ELF-1 (cell line): ENCODE results near the gene SLC19A1.
"Not testable (repeated sequence)": the region's sequence is repeated elsewhere in the genome, so short reads cannot be mapped to it uniquely, and the experiment has no call there.

Experiments
- DNase-seq: peaks from one replicate; pipeline ENCODE4 v3.0.0-alpha.2; 2016; ENCODE audit warnings: low read depth, low spot score

The SLC19A1 gene

DNA sequence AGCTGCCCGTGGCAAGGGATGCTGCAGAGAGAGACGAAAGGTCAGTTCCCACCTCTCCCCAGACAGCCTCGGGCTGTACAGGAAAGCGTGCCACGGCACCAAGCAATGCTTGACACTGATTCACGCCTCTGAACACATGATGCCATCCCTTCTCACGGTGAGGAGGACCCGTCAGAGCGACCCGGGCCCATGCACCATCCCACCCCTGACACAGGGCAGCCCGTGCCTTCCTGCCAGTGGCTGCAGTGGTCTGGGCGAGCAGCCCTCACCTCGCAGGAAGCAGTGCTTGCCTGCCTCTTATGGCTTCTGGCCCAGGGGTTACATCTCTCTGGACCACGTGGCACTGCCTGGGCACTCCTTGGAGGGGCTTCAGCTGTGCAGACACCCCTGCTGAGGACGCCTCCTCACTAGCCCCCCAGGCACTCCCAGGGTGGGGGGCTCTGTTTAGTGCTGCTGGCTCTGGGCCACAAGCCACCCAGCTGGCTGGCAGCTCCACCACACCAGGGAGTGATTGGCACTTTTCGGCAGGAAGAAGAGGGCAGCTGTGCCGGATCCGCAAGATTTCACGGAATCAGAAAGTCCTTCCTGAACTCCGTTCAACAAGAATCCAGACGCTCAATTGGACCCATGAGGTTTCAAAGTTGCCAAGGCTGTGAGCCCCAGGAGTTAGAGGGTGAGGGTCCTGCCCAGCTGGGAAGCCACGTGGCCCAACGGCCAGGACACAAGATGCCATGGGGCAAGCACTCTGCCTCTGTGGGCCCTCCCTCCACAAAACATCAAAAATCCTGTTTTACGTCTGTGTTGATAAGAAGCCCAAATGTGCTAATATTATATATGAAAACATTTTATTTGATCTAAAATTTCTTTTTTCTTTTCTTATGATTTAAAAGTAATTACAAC, 34.8 kb upstream of the SLC19A1 start:
- no peak for DNase-seq

DNA sequence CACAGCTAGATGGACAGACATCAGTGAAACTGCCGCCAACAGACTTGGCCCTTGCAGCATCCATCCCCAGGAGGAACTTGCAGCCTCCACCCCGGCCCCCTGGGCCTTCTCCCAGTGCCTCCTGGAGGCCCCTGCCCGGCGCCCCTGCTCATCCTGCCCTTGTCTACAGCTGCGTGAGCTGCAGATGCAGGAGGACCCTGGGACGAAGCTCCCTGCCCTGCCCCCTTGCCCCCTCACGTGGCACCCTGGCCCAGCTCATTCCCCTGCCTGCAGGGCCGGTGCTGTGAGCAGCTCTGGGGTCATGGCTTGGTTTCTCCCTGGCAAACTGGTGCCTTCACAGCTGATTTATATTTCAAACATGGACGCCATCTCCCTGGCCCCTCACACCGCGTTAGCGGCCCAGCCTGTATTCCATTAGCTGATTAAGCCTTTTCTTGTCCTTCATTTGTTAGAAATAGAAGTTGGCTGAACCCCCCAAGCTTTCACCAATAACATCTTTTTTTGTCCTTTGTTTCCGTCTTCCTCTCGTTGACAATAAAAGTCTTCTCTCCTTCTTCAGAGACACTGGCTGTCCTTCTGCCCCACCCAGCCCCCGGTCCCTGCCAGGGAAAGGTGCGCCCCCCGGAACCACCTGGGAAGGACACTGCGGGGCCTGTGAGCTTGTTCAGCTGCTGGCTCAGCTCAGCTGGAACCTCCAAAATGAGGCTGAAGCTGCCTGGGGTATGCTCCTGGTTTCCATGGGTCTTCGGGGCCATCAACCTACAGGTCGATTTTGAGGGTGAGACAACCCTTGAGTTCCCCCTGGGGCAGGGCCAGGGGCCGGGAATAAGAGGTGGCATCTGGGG, 34.0 kb upstream of the SLC19A1 start:
- DNase-seq, result no peak

DNA sequence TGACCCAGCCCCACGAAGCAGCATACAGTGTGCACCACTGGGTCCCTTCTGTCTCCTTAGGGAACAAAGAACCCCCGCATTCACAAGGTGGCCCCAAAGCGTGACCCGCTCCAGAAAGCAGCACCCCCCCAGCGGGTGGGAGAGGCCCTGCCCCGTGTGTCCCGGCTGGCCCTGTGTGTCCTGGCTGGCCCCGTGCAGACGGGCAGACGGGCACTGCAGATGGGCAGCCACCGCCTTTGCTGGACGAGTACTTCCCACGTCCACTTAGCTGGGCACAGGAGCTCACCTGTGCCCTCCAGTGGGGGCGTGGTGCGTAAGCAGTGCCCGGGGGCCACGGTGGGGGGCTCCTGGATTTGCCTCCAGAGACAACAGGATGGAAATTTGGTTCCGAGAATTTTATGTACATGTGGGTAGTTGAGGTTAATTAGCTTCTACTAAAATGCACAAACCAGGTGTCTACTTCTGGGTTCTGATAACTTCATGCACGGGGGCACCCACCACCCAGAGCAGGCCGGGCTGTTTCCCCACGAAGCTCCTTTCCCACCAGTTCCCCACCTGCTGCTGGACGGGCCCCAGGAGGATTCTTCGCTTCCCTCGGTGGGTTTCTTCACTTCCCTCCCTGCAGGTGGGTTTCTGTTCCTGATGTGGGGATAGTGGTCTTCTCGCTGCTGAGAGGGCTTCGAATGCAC, 33.2 kb upstream of the SLC19A1 start:
- DNase-seq, result no peak

DNA sequence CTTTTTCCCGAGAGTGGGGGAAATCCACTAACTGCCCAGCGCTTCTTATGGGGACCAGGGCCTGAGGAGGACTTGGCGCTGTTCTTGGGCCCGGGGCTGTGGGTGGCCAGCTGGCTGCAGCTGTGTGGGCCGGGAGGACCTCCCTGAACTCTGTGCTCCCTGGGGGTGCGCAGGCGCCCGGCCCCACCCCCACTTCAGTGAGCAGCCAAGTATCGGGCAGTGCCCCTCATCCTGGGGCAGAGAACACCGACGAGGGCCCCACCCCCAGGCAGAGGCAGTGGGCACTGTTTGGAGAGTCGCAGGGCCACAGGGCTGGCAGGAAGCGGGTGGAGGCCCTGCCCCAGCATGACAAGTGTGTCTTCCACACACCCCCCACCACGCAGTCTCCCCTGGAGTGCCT, 32.5 kb upstream of the SLC19A1 start:
- no peak for DNase-seq

DNA sequence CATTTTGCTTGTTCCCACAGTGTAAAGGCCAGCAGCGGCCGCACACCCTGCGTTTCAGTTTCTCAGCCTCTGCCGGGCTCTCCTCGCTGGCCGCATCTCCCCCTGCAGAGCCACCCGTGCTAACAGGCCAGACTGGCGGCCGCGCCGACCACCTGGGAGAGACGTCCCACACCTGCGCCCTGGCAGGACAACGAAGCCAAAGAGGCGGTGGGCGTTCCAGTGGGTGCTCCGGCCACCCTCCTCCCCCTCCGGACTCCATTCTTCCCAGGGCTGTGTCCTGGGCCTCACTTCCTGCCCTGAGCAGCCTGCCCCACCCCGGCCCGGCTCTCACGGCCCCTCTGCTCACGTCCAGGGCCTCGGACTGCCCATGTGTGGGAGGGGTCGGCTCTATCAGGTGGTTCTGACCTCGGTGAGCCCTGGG, 31.9 kb upstream of the SLC19A1 start:
- peak; percentile 40 for DNase-seq

DNA sequence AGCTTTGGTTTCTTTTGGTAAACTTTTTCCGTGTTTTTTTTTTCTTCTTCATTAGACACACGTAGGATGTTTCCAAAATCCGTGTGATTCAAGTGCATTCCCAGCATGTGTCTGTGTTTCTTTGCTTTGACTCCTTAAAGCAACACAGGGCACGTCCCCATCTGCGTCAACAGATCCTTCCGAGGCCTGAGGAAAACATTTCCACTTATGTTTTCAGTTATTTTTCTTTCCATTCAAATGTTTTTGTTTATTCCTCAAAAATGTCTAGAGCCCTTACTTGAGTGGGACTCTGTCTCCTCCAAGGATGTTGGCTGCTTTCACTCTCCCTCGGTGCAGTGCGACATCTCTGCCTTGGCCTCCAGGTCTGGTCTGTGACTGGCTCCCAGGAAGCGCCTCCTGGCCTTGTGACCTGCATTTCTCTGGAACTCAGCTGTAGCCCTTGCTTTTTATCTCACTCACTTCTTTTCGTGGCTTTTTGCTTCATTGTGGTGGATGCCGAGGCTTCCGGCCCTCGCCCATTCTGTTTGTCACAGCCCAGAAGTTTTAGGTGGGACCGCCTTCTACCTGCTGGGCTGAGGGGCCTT, 31.3 kb upstream of the SLC19A1 start:
- no peak for DNase-seq

DNA sequence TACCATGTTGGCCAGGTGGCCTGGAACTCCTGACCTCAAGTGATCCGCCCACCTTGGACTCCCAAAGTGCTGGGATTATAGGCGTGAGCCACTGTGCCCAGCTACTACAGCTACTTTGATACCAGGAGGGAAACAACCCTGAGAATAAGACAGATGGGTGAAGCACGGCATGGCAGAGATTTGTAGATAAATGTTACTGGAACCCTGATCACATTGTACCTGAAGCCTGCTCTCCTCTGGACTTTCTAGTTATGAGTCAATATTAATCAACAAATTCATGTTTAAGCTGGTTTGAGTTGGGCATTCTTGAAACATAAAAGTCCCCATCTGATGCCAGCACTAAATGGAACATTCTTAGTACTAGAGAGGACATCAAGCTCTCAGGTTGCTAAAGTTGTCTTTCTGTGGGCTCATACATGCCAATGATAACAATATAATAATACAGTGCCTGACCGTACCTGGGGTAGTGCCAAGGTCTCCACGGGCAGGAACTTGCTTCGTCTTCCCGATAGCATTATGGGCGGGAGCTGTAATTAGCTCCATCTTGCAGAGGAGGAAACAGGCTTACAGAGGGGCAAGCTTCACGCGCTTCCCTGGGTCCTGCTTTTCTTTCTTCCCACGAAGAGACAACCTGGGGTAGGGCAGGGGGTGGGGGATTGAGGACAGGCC, 30.7 kb upstream of the SLC19A1 start:
- DNase-seq, result no peak

DNA sequence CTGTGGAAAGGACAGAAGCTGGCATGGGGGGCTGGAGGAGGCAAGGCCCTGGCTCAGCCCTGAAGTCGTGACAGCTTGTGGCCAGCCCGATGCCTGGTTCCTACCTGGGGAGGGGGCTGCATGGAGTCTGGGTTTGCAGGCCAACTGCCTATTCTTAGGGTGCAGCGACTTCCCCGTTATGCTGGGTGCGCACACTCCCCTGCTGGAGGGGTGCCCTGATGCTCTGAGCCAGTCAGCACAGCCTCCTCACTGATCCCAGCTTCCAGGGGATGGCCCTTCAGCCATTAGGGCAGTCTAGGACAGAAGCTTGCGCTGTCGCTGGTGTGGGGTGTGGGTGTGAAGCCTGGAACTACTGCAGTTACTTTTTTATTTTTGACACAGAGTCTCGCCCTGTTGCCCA, 30.0 kb upstream of the SLC19A1 start:
- DNase-seq, result no peak

DNA sequence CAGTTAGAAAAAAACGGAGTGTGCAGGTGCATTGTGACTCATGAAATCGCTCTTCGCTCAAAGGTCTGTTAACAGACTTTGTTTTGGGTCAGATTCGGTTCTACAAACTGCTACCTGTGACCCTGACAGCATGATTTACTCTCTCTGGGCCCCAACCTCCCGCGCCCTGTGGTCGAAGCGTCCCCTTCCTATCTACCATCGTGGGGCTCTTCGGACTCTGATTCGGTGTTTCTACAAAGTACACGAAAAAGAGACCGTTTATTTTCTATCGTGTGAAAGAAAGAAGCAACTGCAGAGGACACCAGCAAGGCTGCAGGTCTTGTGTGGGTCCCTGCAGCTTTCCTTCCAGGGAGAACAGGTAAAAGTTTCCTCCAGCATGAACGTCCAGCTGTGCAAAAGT, 29.4 kb upstream of the SLC19A1 start:
- DNase-seq, result no peak

DNA sequence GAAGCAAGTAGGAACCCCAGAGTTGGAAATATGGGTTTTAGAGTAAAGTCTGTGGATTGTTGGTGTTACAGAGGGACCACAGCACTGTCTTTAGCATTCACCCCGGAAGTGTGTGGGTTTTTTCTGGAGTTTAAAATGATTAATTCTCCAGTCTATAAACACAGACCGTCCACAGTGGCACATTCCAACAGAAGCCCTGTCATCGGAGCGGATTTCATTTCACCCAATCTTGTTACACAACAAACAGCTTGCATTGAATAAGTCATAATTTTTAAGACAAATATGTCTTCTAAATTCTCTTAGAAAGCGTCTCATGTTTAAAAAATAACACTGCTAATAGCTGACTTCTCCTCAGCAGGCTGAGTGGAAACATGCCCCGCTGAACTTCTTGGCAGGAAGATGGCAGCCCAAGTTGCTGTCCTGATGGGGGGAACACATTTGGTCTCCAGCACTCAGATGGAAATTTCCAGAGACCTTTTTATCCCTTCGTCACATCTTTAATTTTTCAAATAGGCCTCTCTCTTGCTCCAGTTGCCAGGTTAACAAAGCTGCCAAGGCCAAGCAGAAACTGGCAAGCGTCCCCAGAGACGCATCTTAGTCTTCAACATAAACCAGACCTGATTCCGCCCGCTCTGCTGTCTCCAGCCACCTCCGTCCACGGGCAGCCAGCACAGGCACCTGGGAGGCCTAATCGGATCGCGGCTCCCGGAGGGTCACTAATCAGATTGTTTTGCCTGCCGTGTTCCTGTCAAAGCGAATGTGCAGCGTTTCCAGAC, 28.8 kb upstream of the SLC19A1 start:
- no peak for DNase-seq

DNA sequence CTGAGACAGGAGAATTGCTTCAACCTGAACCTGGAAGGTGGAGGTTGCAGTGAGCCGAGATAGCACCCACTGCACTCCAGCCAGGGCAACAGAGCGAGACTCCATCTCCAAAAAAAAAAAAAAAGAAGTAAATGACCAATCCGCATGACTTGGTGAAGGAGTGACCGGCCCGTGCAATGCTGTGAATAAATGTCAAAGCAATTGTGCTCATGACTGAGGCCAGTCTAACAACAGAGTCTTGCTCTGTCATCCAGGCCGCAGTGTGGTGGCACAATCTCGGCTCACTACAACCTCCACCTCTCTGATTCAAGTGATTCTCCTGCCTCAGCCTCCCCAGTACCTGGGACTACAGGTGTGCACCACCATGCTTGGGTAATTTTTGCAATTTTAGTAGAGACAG, 27.8 kb upstream of the SLC19A1 start:
- DNase-seq, result no peak

DNA sequence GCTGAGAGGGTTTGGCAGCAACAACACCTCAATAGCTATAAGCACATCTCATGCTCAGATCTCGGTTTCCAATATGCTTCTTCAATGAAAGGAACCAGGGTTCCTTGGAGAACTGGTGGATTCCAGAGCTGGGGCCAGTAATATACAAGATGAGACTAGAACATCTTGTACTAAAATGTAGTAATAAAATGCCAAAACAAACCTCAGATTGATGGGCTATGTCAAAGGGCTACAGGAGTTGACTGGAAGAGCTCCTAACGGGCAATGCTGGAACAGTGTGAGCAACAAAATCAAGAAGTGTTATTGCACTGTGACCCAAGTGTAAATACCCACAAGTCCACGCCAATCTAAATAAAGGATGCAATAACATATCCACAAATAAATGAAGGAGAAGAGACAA, 26.1 kb upstream of the SLC19A1 start:
- DNase-seq, result no peak

DNA sequence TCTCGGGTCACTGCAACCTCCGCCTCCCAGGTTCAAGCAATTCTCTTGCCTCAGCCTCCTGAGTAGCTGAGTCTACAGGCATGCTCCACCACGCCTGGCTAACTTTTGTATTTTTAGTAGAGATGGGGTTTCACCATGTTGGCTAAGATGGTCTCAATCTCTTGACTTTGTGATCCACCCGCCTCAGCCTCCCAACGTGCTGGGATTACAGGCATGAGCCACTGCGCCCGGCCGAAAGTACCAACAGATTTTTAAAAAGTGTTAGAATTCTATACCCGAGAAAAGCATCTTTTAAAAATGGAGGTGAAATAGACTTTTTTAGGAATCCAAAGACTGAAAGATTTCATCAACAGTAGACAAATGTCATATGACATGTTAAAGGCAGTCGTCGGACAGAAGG, 21.9 kb upstream of the SLC19A1 start:
- not testable (repeated sequence) for DNase-seq

DNA sequence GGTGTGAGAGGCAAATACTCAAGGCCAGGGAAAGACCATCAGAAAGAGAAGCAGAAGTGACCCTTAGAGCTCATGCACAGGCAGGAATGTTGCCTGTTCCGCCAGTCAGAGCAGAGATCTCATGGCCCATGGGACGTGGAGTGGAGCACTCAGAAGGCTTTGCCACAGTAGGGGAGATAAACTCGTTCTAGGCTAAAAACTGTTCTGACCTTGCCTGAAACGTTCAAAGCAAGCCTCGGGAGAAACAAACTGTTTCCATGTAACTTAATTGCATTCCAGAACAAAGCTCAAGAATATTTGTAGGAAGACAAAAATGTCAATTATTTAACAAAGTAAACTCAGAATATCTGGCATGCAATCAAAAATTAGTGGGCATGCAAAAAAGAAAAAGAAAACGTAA, 20.7 kb upstream of the SLC19A1 start:
- DNase-seq, result no peak

DNA sequence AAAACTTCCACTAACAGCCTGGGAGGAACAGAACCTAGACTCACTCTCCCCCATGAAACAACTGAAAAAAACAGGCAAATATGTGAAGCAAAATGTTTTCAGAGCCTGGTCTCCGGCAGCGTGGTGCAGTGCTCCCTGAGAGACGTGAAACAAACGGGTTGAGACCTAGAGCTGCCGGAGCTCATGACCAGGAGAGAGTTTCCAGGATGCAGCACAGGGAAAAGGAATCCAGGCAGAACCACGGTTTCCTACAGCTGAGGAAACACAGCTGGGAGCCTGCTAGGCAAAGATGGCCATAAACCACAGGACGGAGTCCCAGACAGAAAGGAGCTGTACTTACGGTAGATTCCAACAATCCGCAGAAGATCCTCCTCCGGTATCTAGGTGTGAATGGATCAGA, 20.2 kb upstream of the SLC19A1 start:
- no peak for DNase-seq

DNA sequence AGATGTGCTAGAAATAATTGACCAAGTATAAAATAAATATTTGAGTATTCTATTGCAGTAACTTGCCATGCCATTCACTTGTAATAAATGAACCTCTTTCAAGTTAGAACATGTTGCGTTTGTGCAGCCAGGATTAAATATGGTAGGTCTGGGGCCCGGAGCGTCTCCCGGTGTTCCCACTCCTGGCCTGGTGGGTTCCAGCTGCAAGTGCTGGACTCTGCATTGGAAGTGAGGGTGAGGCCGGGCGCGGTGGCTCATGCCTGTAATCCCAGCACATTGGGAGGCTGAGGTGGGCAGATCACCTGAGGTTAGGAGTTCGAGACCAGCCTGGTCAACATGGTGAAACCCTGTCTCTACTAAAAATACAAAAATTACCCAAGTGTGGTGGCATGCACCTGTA, 19.0 kb upstream of the SLC19A1 start:
- not testable (repeated sequence) for DNase-seq

DNA sequence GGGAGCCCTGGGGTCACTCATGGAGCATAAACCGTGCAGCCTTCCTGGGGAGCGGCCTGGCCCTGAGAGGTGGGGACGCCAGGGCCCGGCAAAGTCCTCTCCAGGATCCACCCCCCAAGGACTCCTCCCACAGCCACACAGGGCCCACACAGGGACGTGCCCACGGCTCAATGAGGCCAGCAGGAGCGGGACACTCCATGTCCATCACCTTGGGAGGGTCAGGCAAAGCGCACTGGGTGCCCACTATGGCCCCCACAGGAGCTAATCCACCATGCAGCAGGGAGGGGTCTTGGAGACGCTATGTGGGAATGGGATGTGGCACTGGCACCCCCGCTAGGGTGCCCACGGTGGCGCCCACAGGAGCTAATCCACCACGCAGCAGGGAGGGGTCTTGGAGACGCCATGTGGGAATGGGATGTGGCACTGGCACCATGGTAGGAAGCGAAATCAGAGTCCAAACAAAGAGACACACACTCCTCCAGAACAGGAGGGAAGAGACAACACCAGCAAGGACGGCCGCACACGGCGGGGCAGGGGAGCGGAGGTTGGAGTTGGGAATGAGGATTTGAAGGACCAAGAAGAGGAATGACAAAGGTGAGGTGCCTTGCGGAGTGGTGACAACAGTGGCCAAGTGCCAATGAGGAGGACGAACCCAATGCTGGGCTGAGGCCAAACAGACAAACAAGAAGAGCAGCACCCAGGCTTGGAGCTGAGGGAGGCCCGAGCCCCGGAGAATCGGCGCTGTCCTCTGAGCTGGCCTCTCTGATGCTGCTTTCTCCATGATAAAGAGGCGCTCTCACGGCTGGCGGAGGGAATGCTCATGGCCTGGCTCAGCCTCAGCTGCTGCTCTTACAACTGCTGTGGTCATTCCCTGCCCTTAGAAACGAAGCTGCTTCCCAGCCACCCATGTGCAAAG, 18.1 kb upstream of the SLC19A1 start:
- no peak for DNase-seq

DNA sequence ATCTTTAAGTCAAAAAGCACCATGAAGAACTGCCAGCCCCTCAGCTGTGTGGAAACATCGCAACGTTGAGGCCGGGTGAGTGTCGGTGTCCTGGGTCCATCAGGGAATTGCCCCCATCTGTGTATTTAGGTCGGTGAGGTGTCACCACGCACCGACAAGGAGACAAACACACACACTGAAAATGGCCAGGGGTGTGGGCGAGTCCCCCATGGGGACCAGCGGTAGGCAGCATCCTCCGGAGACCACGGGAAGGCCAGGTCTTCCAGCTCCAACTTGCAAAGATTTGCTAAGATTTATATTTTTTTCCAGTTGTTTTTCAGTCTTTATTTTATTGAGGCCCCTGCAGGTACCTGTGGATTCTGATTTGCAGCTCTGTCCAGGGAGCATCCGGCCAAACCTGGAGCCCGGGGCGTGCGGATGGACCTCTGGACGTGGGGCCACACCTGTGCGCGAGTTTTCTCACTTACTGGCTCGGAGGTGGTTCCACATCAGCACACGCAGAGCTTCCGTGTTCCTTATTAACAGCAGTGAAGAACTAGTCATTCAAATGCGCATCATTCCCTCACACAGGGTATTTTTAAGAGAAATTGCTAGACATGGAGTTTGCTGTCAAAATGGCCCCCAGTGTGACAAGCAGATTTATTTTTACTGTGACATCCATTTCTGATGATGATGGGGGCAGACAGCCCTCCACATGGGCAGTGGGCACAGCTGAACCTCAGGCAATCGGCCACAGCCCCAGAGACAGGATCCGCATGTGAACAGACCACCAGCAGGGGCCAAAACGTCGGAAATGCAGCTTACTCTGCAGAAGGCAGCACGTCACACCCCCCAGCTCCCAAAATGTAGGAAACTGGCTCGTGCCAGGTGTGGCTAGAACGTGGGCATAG, 17.2 kb upstream of the SLC19A1 start:
- no peak for DNase-seq
